HG03575 (cell line): ENCODE data around the gene FKBP6.
"Not testable (repeated sequence)": the region's sequence is repeated elsewhere in the genome, so short reads cannot be mapped to it uniquely, and the experiment has no call there.

Source experiments
- ATAC-seq: cut with Tn5 transposase; IDR thresholded peaks from one replicate; pipeline ENCODE4 v1.9.1; 2021; ENCODE audit not compliant: unreplicated experiment, insufficient number of reproducible peaks, low FRiP score; ENCODE audit errors: extremely low read depth

The FKBP6 gene

GRCh38 chr7:73320009-73320408 lies 8.0 kb upstream of the FKBP6 start:
- ATAC-seq, result not testable (repeated sequence)

GRCh38 chr7:73323434-73324080 lies 4.4 kb upstream of the FKBP6 start:
- ATAC-seq, result not testable (repeated sequence)

GRCh38 chr7:73324081-73324845 lies 3.7 kb upstream of the FKBP6 start:
- not testable (repeated sequence) for ATAC-seq

- ATAC-seq, result not testable (repeated sequence)
Measured at GRCh38 chr7:73325424-73325823, 2.5 kb upstream of the FKBP6 start.

GRCh38 chr7:73327449-73327848 lies 512 bp upstream of the FKBP6 start:
- ATAC-seq, result not testable (repeated sequence)

- no peak for ATAC-seq
Measured at GRCh38 chr7:73328696-73329095, 735 bp downstream of the FKBP6 start.

GRCh38 chr7:73329861-73330581 lies 2.1 kb downstream of the FKBP6 start:
- ATAC-seq, result no peak

- ATAC-seq, result no peak
Measured at GRCh38 chr7:73330772-73331171, 2.8 kb downstream of the FKBP6 start.

- ATAC-seq, result no peak
Measured at GRCh38 chr7:73332447-73332846, 4.5 kb downstream of the FKBP6 start.

- ATAC-seq, result no peak
Measured at GRCh38 chr7:73338321-73338720, 10.4 kb downstream of the FKBP6 start.

- no peak for ATAC-seq
Measured at GRCh38 chr7:73340514-73340913, 12.6 kb downstream of the FKBP6 start.

GRCh38 chr7:73341877-73342276 lies 13.9 kb downstream of the FKBP6 start:
- ATAC-seq, result no peak

- no peak for ATAC-seq
Measured at GRCh38 chr7:73342645-73343044, 14.7 kb downstream of the FKBP6 start.

- no peak for ATAC-seq
Measured at GRCh38 chr7:73343671-73344380, 15.9 kb downstream of the FKBP6 start.

- no peak for ATAC-seq
Measured at GRCh38 chr7:73345538-73345937, 17.6 kb downstream of the FKBP6 start.

- no peak for ATAC-seq
Measured at GRCh38 chr7:73345951-73346350, 18.0 kb downstream of the FKBP6 start.

GRCh38 chr7:73349763-73350162 lies 21.8 kb downstream of the FKBP6 start:
- ATAC-seq, result no peak

GRCh38 chr7:73350306-73351068 lies 22.5 kb downstream of the FKBP6 start:
- ATAC-seq, result no peak
